Endodermal cell (in vitro differentiated cells): Measurements from ENCODE around the gene PROM1. TPM values are rescaled to one million over a fixed set of nuclear protein-coding genes. Genes with fewer than 3 reads are reported as not detected.

Source experiments
- DNase-seq: peaks from one replicate; pipeline ENCODE4 v3.0.0-alpha.2; 2017
- H3K27ac ChIP-seq: 2 replicates; pipeline ENCODE4 v1.5.1; 2013; ENCODE audit warnings: mild to moderate bottlenecking, low read depth, low read length, moderate library complexity
- H3K27me3 ChIP-seq: 2 replicates; pipeline ENCODE4 v1.6.1; 2013; ENCODE audit warnings: mild to moderate bottlenecking, low read length, moderate library complexity; ENCODE audit not compliant: insufficient read depth, control insufficient read depth, poor library complexity, severe bottlenecking
- H3K36me3 ChIP-seq: 2 replicates; pipeline ENCODE4 v1.7.0; 2013; ENCODE audit warnings: mild to moderate bottlenecking, low read length, moderate library complexity; ENCODE audit not compliant: control insufficient read depth, insufficient read depth
- H3K4me1 ChIP-seq: one replicate; pipeline ENCODE4 v1.7.0; 2013; ENCODE audit warnings: low read length; ENCODE audit not compliant: control insufficient read depth, insufficient read depth
- H3K4me3 ChIP-seq: 2 replicates; pipeline ENCODE4 v1.5.1; 2013; ENCODE audit warnings: mild to moderate bottlenecking, low read length, moderate library complexity
- H3K9ac ChIP-seq: 2 replicates; pipeline ENCODE4 v1.6.1; 2013; ENCODE audit warnings: mild to moderate bottlenecking, low read length, moderate library complexity; ENCODE audit not compliant: poor library complexity, severe bottlenecking; ENCODE audit errors: extremely low read depth
- H3K9me3 ChIP-seq: 2 replicates; pipeline ENCODE4 v1.6.1; 2013; ENCODE audit warnings: mild to moderate bottlenecking, low read length, moderate library complexity; ENCODE audit not compliant: control insufficient read depth
- H3K27ac Mint-ChIP-seq: 2 replicates; pipeline ENCODE4 v1.8.0; 2020; ENCODE audit warnings: mixed read lengths
- H3K27me3 Mint-ChIP-seq: 2 replicates; pipeline ENCODE4 v1.8.0; 2021; ENCODE audit warnings: mild to moderate bottlenecking, mixed read lengths; ENCODE audit not compliant: insufficient read depth
- H3K36me3 Mint-ChIP-seq: 2 replicates; pipeline ENCODE4 v1.8.0; 2020; ENCODE audit warnings: low read depth, mixed read lengths
- H3K4me1 Mint-ChIP-seq: 2 replicates; pipeline ENCODE4 v1.8.0; 2020; ENCODE audit warnings: mixed read lengths
- H3K4me3 Mint-ChIP-seq: 2 replicates; pipeline ENCODE4 v1.8.0; 2020; ENCODE audit warnings: mild to moderate bottlenecking, moderate library complexity, mixed read lengths
- H3K9me3 Mint-ChIP-seq: 2 replicates; pipeline ENCODE4 v1.8.0; 2020; ENCODE audit warnings: mild to moderate bottlenecking, mixed read lengths
- CTCF ChIP-seq: fragments of 200-600 bp; sonication (generic); conservative IDR thresholded peaks from 2 replicates; pipeline ENCODE4 v1.5.0; 2021; ENCODE audit warnings: antibody characterized with exemption, mild to moderate bottlenecking
- WGBS, 2 experiments: methylation state at CpG; one replicate each; pipeline versions ENCODE4 v1.1.5 to v1.1.7; 2013; ENCODE audit warnings: missing lambda C conversion rate in 2 of 2, mixed read lengths in 1 of 2; ENCODE audit not compliant: insufficient coverage in 1 of 2, insufficient read length in 1 of 2; 5-methylcytosine and 5-hydroxymethylcytosine counted together
- total RNA-seq, 2 donors: library from RNA; stranded (reverse); fragmentation: NEBNext Ultra II Directional in 1 of 2; extraction: Animal tissue kit (Norgen Biotek cat#: 25700) in 1 of 2; gene quantifications; 2 replicates in 1 of 2; 3 replicates in 1 of 2; pipeline ENCODE4 v1.2.1, GENCODE V29; 2021

The PROM1 gene
- total RNA-seq, 2 donors from 2014 or later = 38.6 to 51.6 TPM

DNA sequence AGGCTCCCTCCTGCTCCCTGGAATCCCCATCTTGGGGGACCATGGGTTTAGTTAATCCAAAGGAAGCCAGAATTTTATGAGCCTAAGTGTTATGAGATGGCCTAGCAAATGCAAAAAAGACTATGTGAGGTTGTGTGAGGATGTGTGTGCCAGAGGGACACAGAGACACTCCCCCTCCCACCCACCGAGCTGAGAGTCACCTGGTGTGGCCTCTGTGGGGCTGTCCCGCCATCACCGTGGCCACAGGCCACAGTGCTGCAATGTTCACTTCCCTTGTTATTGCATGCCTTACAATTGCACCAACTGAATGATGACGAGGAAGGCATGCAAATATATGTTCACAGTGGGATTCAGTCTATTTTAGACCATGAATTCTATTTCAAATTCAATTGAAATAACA, 120.2 kb downstream of the PROM1 start:
- H3K4me3 ChIP-seq = no peak overlapping the region
- no peak overlapping the region for H3K4me3 Mint-ChIP-seq
- H3K36me3 Mint-ChIP-seq = peaks cover 15% of the 10 kb centered on the region
- H3K4me1 Mint-ChIP-seq = peaks cover 3% of the 10 kb centered on the region
- peaks cover 7% of the 10 kb centered on the region for H3K9me3 ChIP-seq
- DNase-seq = no peak
- 92% methylated on average over 4 of the region's 4 CpGs; no CpG with 5 or more reads in 1 of the 2 experiments for WGBS, 2 experiments
- peaks cover 7% of the 10 kb centered on the region for H3K9me3 Mint-ChIP-seq
- no peak overlapping the region for H3K9ac ChIP-seq
- TF ChIP-seq CTCF = no peak
- H3K27ac ChIP-seq = no peak overlapping the region
- H3K4me1 ChIP-seq = no peaks in the 10 kb centered on the region
- no peaks in the 10 kb centered on the region for H3K27me3 ChIP-seq
- H3K36me3 ChIP-seq = no peaks in the 10 kb centered on the region
- no peak overlapping the region for H3K27ac Mint-ChIP-seq
- H3K27me3 Mint-ChIP-seq = no peaks in the 10 kb centered on the region

- peak; percentile 89 for TF ChIP-seq CTCF
- H3K4me1 ChIP-seq = no peaks in the 10 kb centered on the region
- H3K27ac ChIP-seq = no peak within 1 kb of the TSS
- H3K9me3 ChIP-seq = peaks cover 7% of the 10 kb centered on the region
- H3K9ac ChIP-seq = no peak within 1 kb of the TSS
- Mint-ChIP-seq H3K27ac (peak within 1 kb of the TSS; percentile 27), H3K4me1 (peaks cover 3% of the 10 kb centered on the region), H3K36me3 (peaks cover 10% of the 10 kb centered on the region), H3K4me3 (no peak within 1 kb of the TSS), H3K27me3 (no peaks in the 10 kb centered on the region), H3K9me3 (peaks cover 7% of the 10 kb centered on the region)
- H3K4me3 ChIP-seq = no peak within 1 kb of the TSS
- WGBS, 2 experiments = 67 to 71% methylated on average over 7 to 9 of the region's 9 CpGs
- H3K27me3 ChIP-seq = no peaks in the 10 kb centered on the region
- DNase-seq = peak; percentile 91
- H3K36me3 ChIP-seq = no peaks in the 10 kb centered on the region
Observed at GRCh38 chr4:15963001-15963451, 120.8 kb downstream of the PROM1 start, which contains the start of gene FGFBP2. TSS of gene FGFBP2 (minus strand) at chr4:15963175. CDS start at chr4:15963129, 46 bp downstream.

GRCh38 chr4:15961781-15962510, 121.9 kb downstream of the PROM1 start:
- no peak overlapping the region for H3K4me3 ChIP-seq
- Mint-ChIP-seq H3K36me3 (peaks cover 6% of the 10 kb centered on the region), H3K27ac (no peak overlapping the region), H3K4me1 (peaks cover 3% of the 10 kb centered on the region), H3K4me3 (no peak overlapping the region), H3K9me3 (peaks cover 7% of the 10 kb centered on the region), H3K27me3 (no peaks in the 10 kb centered on the region)
- no peak for TF ChIP-seq CTCF
- no peaks in the 10 kb centered on the region for H3K27me3 ChIP-seq
- no peak overlapping the region for H3K27ac ChIP-seq
- 90% methylated on average over 11 to 16 of the region's 16 CpGs for WGBS, 2 experiments
- H3K9ac ChIP-seq = no peak overlapping the region
- H3K9me3 ChIP-seq = peaks cover 7% of the 10 kb centered on the region
- H3K36me3 ChIP-seq = no peaks in the 10 kb centered on the region
- no peaks in the 10 kb centered on the region for H3K4me1 ChIP-seq
- DNase-seq = no peak
